GM19452 (cell line): ENCODE data around the gene STAB2.

Experiments
- ATAC-seq: cut with Tn5 transposase; IDR thresholded peaks from one replicate; pipeline ENCODE4 v1.9.1; 2021; ENCODE audit not compliant: unreplicated experiment

Gene STAB2, protein sequence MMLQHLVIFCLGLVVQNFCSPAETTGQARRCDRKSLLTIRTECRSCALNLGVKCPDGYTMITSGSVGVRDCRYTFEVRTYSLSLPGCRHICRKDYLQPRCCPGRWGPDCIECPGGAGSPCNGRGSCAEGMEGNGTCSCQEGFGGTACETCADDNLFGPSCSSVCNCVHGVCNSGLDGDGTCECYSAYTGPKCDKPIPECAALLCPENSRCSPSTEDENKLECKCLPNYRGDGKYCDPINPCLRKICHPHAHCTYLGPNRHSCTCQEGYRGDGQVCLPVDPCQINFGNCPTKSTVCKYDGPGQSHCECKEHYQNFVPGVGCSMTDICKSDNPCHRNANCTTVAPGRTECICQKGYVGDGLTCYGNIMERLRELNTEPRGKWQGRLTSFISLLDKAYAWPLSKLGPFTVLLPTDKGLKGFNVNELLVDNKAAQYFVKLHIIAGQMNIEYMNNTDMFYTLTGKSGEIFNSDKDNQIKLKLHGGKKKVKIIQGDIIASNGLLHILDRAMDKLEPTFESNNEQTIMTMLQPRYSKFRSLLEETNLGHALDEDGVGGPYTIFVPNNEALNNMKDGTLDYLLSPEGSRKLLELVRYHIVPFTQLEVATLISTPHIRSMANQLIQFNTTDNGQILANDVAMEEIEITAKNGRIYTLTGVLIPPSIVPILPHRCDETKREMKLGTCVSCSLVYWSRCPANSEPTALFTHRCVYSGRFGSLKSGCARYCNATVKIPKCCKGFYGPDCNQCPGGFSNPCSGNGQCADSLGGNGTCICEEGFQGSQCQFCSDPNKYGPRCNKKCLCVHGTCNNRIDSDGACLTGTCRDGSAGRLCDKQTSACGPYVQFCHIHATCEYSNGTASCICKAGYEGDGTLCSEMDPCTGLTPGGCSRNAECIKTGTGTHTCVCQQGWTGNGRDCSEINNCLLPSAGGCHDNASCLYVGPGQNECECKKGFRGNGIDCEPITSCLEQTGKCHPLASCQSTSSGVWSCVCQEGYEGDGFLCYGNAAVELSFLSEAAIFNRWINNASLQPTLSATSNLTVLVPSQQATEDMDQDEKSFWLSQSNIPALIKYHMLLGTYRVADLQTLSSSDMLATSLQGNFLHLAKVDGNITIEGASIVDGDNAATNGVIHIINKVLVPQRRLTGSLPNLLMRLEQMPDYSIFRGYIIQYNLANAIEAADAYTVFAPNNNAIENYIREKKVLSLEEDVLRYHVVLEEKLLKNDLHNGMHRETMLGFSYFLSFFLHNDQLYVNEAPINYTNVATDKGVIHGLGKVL (N-terminal part only)

DNA sequence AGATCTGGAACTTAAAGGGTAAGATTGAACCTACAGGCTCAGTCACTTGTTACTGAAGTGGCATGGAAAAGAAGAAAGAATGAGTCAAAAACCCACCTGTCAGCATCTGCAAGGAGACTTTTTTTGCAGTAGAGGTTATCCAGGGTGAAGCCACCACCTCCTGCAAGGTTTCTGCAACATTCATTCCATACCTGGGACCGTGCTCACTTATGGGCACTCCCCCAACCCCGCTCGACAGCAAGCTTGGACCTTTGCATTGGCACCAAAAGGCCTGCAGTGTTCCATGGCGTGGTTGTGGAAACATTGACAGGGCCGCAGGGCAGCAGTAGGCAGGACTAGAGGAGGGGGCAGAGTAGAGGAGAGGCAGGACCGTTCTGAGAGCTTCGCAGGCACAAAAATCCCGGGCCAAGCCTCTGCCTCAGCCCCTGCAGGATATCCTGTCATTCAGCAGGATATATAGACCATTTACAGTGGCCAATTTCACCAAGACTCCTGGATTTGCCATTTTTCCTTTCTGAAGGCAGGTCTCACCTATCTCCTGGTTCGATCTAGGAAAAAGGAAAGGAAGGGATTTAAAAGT, at the start of gene STAB2:
Gene STAB2 (plus strand): TSS at position 483 of the 580 bp plus-strand sequence. CDS start 204 bp downstream, outside the sequence.
- no peak for ATAC-seq

DNA sequence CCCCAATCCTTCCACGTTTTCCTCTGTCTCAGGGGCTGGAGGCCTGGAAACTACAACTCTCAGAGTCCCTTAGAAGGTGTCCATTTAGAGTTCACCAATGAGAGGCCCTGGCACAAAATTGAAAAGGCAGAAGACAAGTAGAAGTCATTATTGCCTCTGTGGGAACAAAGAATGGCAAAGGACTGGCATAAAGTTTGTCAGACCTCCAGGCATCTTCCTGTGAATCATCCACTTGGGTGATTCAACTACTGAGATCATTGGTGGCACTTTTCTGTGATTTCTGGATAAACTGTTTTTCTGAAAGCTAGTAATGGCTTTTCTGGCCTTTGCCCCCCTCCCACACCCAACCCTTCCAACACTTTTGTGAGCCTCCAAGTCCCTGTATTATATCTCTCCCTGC, 48.7 kb upstream of the STAB2 start:
- no peak for ATAC-seq

DNA sequence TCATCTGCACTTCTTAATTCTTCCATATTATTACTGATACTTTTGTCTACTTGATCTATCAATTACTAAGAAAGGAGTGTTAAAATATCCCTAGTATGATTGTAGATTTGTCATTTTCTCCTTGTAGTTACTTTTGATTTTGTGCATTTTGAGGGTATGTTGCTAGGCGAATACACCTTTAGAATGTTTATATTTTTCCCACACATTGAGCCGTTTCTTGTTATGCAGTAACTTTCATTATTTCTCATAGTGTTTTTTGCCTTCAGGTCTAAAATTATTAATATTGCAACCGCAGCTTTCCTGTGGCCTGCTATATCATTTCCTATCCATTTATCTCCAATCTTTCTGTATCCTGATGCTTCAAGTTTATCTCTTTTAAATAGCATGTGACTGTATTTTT, 46.8 kb upstream of the STAB2 start:
- ATAC-seq: no peak

DNA sequence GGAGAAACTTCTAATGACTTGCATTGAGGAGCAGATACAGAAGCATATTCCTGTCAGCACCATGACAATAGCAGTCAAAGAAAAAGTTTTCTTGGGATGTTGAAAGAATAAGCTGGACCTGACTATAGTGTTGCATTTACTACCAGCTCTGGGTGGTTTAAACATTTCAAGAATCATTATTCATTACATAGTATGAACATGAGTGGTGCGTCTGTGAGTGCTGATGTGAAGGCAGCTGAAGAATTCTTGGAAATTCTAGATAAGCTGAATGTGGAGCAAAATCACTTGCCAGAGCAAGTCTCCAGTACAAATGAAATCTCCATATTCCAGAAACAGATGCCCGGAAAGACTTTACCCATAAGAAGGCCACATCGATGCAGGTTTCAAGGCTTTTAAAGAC, 45.0 kb upstream of the STAB2 start:
- ATAC-seq: no peak

DNA sequence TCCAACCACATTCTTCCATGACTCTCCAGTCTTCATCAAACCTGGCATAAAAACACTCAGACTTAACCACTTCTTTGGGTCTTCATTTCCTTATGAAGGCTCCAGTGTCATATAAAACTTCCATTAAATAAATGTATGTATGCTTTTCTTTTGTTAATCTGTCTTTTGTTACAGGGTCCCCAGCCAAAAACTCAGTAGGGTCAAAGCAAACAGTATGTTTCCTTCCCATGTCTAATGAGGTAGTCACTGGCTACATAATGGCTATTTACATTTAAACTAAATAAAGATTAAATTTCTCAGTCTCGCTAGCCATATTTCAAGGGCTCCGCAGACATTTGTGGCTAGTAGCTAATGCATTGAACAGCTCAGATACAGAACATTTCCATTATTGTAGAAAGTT, 40.1 kb upstream of the STAB2 start:
- no peak for ATAC-seq

DNA sequence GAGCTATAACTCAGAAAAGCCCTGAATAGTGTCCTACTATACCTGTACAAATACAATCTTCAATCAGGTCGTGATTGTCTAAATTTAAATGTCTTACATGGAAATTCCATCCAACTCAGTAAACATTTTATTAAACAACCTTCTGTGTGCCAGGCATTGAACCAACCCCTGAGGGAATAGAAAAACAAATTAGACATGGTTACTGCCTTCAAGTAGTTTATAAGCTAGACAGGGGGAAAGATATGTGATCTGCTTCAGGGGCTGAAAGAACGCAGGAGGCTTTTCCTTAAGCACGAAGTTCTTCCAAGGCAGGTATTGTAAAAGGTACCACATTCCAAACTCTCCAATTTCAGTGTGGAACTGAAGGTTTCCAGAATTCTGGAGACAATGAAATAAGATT, 39.7 kb upstream of the STAB2 start:
- no peak for ATAC-seq

DNA sequence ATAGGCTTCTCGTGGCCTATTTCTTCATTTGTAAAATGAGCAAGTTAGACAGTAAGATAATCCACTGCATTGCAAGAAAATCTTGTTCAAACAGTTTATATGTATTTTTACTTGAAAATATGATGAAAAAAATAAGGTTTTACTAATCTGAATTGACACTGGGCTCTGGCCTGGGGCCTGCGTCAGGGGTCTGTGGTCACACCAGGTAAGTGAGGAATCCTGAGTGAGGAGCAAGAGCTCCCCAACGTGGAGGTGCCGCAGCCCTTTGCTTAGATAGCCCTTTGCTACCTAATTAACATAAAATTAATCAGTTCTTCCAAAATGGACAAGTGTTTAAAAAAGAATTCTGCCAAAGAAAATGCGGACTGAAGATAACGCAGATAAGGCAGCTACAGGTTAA, 39.1 kb upstream of the STAB2 start:
- no peak for ATAC-seq

DNA sequence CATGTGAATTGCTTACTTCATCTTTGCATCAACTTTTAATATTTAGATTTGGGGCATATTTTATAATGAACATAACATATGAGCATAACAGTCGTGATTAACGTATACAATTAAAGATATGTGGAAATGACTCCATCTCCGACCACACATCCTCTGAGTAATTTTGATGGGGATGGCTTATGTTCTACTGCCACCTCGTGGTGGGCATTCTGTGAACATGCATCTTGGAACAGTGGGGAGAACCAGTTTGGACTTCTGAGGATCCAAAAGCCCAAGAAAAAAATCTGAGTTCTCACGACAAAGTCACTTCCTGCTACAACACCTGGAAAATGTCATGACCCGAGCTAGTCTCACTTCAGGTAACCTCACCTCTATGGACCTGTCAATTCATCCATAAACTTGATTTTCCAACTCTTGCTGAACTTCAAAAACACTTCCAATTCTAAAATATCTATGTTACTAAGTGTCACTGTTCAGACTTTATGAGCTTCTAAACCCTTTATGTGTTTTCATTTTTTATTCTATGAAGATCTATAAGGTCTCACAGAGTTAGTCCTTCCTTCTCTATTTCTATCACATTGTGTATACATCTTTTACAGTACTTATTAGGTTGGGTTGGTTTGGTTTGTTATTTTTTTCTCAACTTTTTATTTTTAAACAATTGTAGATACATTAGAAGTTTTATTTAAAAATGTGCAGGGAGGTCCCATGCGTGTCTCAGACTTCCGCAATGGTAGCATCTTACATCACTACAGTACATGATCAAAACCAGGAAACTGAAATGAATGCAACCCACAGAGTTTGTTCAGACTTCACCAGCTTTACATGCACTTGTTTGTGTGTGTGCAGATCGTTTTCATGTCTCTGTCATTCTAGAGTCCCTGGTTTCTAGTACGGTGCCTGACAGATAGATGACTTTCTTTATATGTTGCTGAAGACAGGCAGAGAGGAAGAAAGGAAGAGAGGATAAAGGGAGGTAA, 38.2 kb upstream of the STAB2 start:
- ATAC-seq: peak; percentile 85

DNA sequence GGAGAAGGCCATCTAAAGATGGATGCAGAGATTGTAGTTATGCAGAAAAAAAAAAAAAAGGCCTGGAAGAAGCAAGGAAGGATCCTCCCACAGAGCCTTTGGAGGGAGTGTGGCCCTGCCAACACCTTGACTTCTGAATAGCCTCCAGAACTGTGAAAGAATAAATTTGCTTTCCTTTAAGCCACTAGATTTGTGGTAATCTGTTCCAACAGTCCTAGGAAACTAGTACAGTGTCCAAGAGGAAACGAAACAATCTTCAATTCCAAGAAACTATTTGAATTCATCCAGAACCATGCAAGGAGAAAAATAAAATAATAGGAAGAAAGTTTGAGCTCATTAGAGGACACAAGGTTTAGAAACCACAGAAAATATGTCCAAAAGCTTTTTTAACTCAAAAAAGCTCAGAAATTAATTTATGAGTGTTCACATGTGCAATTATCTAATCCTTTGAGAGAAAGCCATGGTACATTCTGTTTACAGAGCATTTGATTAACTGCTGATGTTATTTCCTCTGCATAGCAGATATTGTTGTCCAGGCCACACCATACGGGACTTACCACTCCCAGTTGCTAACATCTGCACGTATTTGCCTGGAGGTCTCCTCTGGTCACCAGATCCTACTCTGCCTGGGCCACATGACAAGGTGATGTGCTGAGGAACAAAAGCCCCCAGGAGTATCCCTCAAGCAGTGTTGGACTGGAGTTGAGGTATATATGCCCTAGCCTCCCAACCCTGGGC, 30.0 kb upstream of the STAB2 start:
- ATAC-seq: no peak

DNA sequence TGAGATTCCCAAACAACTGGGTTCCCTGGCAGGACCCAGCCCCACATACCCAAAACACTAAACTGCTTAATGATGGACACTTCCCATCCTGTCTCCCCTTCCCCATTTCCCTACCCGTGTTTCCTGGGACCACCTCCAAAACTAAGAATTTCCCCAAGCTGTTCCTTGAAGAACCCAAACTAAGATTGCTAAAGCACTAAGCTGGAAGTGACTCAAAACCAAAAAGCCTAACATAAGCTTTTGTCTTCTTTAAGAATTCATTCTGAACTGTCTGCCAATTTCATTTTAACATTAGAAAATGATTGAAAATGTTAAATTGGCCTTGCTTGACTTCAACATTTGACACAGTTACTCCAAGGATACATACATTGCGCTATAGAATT, 29.5 kb upstream of the STAB2 start:
- ATAC-seq: no peak

DNA sequence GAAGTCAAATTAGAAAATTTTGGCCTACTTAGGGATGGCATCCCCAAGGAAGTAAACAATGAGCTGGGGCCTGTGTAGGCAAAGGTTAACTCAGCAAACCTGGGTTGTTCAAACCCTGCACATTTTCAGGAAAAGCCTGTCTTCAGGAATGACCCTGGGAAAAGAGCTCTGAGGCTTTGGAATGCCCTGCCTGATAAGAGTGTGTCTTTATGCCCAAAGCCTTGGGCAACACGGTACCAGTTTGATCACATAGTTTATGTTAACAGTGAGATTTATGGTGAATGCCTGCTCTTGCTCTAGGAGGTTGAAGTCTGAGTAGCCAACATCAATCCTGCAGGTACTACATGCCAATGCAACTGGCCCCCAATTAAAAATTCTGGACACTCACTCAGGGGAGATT, 28.2 kb upstream of the STAB2 start:
- no peak for ATAC-seq

DNA sequence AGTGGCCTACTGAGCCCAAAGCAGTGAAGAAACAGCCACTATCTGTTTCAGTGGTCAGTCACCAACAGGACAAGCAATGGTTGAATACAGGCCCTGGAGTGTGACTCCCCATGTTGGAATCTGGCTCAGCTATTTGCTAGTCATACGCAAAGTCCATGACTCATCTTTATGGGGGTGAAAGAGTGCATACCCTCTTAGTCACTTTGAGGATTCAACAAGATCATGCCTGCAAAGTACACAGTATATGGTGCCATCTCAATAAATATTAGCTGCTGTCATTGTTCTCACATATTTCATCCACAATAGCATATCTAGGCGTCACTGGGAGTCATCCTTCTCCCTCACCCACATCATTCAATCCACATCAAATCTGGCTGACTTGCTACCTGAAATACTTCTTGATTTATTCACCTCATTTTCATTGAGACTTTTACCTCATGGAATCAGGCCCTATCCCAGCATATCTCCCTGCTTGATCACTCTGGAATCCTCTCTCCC, 26.4 kb upstream of the STAB2 start:
- ATAC-seq: no peak

DNA sequence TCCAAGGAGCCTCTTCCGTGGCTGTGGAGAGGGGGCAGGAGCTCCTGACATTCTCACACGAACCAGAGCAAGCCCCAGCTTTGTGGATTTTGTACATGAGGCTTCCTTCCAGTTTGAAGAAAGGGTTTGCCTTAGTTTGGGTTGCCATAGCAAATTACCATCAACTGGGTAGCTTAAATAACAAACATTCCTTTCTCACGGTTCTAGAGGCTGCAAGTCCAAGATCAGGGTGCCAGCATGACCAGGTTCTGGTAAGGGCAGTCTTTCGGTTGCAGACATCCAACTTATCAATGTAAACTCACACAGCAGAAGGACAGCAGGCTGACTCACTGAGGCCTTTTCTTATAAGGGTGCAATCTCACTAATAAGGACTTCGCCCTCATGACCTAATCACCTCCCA, 25.9 kb upstream of the STAB2 start:
- ATAC-seq: no peak

DNA sequence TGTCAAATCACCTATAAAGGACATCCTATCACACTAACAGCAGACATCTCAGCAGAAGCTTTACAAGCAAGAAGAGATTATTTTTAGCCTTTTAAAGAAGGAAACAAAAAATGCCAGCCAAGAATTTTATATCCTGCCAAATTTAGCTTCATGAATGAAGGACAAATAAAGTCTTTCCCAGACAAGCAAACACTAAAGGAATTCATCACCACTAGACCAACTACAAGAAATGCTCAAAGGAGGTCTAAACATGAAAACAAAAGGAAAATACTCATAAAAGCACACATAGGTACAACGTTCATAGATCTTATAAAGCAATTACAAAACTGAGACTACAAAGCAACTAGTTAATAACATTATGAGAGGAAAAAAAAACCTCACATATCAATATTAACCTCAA, 20.7 kb upstream of the STAB2 start:
- ATAC-seq: no peak

DNA sequence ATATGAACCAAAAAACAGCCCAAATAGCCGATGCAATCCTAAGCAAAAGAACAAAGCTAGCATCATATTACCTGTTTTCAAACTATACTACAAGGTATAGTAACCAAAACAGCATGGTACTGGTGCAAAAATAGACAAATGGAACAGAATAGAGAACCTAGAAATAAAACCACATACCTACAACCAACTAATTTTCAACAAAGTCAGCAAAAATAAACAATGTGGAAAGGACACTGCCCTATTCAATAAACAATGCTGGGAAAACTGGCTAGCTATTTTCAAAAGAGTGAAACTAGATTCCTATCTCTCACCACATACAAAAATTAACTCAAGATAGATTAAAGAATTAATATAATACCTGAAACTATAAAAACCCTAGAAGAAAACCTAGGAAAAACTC, 17.8 kb upstream of the STAB2 start:
- no peak for ATAC-seq

DNA sequence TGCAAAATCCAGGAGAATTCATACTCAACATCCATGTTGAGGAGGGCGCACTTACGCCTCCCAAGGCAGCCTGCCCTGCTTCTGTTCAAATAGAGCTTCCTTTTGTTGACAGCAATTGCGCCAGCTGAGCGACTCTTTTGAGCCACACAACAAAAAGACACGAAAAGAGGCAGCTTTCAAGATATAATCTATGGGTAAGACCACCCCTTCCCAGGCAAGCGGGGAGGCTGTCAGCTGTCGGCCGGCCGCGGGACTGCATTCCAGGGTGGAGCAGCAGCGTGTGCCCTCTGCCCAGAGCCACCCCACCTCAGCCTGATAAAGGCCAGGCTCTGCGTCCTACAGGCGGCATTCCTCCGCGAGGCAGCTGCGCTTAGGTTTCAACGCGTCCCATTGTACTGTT, 15.8 kb upstream of the STAB2 start:
- no peak for ATAC-seq

DNA sequence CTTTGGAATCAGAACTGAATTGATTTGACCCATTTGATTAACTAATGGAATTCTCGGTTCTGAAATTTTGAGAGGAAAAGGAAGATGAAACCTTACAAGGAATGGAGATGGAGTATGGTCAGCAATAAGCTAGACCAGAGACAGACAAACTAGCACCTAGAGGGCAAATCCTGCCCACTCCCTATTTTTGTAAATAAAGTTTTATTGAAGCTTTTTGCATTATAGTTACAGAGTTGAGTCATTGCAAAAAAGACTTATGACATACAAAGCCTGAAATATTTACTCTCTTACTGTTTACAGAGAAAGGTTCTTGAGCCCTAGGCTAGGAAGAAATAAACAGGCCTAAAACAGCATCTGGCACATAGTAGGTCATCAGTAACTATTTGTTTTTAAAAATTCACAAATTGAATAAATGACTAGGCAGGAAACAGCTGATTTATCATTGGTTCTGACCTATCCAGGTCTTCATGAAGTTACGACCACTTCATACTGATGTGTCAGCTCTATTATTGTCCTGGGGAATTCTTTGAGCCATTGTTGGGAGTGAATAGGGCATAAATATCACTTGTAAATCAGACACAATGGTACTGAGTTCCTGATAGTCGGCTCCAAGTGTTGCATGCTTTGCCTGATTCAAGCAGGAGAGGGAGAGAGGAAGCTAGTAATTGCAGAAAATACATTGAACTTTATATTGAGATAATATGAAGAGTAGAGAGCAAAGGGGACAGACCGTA, 14.6 kb upstream of the STAB2 start:
- ATAC-seq: no peak

DNA sequence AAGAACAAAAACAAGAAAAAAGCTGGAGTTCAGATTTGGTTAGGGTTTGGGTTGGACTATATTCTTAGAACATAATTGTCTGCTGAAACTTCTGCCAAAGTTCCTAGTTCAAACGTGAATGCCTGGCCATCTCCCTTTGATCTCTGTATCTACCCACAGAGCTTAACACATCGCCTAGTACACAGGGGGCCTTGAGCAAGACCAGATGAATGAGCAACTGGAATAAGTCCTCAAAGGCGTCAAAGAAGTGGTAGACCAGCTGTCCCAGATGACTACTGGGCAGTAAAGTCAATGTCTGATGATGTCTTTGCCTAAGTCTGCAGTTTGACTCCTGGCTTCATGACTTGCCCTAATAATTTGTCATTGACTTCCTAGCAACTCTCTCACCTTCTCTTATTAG, 13.9 kb upstream of the STAB2 start:
- ATAC-seq: no peak
